Stimulated activated CD8-positive, alpha-beta memory T cell treated with anti-CD3 and anti-CD28 coated beads, Interleukin-12 subunit alpha, Interleukin-12 subunit beta, amount 100 ng/mL, for 4 hours (primary cell): Measurements from ENCODE around the gene FADS3.

ENCODE experiments used
- DNase-seq: peaks from one replicate; pipeline ENCODE4 v3.0.0-alpha.2; 2020; ENCODE audit warnings: low read depth

Gene FADS3

DNA sequence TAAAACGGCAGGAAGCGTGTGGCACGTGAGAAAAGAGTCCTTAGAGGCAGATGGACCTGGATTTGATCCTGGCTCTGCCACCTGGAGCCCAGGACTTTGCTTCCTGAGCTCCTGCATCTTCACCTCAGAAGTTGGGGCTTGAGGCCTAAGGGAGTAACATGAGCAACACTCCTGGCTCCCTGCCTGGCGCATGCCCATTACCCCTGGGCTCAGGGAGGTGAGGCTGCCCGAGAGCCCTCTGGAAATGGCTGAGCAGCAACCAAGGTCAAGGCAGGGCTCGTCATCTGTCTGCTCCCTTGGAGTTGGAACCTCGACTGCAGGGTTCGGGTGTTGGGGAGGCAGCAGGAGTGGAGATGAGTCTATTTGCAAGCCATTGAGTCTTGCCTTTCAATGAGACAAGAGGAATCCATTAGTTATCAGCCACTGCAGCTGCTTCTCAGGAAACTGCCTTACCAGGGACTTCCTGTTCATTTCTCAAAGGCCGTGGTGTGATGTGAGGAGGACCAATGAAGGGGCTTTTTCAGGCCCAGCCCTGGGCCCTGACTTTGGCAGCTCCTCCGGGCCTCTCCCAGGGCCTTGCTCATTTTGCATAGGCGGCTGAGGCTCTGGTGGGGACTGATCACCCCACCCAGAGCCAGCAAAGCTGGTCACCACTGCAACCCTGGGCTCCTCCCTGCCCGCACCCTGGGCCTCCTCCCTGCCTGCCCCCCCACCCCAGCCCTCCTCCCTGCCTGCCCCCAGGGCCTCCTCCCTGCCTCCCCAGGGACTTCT is 56.9 kb downstream of the FADS3 start:
- DNase-seq, result no peak

DNA sequence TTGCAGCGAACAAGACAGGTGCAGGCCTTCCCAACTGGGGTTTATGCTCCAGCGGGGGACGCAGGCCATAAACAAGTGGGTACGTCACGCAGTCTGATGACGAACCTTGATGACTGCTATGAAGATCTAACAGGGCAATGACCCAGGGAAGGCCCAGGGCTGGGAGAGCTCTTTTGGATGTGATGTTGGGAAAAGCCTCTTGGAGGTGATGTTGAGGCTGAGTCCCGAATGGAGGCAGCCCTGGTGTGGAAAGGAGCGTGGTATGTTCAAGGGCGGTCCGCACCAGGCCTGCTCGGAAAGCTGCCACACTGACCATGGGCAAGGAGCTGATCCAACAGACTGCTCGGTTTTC is 57.4 kb downstream of the FADS3 start:
- no peak for DNase-seq

DNA sequence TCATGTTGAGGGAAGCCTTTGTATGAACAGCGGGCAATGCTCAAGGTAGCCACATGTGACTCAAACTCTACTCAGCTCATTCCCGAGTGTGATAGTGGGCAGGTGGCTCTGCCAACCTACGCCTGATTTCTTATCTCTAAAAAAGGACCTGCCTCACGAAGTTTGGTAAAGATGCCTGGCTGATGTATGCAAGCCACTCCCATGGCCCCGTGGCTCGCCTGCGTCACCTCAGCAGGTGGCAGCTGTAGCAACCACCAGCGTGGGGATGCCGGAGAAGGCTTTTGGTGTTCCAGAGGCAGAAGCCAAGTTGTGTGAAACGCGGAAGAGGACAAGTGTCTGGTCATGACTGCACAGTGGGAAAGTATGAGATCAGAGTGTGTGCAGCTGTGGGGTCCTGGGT is 57.9 kb downstream of the FADS3 start:
- DNase-seq, result no peak

DNA sequence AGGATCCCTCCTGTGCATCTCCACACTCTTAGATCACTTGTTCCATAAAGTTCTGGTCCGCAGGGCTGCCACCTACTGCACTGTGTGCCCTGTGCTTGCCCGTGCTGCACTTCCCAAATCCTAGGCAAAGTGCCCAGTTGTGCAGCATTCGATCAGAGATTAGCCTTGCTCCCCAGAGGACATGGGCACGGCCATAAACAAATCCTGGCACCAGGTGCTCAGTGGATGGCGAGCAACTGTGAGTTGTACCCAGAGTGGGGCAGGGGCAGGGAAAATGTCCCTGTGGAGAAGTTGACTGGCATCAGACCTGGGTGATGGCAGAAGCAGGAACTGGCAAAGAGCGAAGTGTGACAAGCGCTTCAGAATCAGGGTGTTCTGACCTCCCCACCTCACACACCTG is 58.6 kb downstream of the FADS3 start:
- no peak for DNase-seq

DNA sequence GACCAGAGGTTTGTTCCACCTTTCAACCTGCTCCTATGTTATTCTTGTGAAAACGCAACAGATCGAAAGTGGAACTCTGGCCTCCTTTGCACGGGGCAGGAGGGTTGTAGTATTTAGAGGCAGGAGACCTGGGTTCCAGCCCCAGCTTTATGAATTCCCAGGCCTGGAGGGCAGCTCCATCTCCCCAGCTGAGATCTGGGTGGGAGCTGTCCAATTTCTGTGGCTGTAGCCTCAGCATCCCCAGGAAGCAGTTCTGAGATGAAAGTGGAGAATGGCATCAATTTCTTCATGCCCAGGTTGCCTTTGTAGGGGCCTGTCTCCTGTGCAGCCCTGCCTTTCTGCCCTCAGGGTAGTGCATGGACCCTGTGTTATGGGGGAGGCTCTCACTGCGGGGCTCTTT is 59.1 kb downstream of the FADS3 start:
- no peak for DNase-seq

DNA sequence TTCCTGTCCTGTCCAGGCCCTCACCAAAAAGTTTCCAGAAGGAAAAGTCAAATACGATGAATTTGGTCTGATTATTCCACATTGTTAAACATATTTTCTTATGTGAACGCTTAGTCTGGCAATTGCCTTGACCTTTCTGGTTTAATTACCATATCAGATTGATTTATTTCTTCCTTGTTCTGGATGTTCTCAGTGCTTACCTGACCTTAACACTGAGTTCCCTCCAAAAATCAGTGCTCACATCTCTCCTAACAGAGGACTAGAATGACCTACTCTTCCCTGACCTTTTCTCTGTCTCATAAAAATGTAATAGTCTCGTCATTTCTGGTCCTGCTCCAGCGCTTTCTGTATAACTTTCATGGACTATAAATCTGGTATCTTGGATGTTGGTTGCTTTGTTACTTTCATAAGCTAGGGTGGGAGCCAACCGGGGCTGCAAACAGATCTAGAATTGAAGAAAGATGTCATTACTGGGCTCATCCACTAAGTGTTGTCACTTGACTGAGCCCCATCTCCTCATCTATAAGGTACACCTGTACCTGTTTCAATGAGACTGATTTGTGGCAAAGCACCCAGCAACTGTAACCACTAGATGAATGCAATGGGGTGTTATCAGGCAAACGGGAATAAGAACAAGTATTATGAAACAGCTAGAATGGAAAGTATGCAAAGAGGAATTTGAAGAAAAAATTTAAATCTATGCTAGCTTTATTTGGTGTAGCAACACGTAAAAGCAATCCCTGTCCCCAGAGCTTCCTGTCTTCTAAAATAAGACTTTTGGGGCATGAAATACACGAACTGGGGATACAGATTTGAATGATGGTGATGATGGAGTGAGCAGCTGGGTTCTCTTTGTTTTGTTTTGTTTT is 60.9 kb downstream of the FADS3 start:
- DNase-seq, result no peak

DNA sequence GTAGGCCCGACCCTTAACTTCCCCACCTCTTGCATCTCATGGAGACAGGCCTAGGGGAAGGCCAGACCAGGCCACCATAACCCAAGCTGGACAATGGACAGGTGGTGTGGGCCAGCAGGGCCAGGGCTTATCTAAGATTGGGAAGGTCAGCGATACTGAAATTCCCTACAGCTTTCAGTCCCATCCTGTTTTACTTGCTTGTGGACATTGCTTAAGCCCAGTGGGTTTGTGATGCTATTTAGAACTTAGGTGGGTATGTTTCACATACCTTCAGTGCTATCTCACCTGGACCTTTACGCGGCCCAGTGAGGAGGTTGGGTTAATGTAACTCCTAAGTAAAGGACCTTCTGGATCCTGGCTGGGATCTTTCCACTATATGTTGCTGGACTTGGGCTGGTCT is 61.5 kb downstream of the FADS3 start:
- DNase-seq, result no peak

DNA sequence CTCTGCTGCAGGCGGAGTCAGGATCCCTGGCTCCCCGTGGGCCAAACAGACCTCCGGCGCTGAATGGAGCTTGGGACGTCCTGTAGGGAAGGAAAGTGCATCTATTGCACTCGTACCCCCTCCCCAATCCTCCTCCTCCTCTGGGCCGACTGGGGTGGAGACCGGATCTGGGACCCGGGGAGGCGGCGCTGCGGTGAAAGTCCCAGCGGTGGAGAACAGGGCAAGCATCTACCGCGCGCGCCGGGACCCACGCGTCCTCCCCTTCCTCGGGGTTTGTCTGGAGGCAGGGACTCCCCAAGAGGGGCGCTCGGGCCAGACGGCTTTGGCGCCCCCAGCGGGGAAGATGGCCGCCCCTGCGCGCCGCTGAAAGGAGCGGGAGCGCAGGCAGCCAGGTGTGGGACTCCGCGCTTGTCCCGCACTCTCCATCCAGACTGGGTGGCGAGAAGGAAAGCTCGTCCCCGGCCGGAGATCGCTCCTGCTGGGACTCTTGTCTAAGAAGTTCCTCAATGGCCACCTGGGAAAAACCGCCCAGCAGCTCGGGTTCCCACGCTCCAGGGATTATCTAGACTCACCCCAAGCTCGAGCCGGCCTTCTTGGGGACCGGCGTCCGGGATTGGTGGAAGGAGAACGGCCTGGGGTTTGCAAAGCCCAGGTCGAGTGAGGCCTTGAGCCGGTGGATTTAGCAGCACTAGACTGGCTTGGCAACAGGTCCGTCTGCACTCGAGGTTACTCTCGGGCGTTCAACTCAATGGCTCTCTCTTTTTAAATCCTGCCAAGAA is 62.5 kb downstream of the FADS3 start:
- no peak for DNase-seq

DNA sequence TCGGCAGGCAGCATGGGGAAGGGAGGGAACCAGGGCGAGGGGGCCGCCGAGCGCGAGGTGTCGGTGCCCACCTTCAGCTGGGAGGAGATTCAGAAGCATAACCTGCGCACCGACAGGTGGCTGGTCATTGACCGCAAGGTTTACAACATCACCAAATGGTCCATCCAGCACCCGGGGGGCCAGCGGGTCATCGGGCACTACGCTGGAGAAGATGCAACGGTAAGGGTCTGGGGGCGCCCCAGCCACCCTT is 63.0 kb downstream of the FADS3 start:
- no peak for DNase-seq

DNA sequence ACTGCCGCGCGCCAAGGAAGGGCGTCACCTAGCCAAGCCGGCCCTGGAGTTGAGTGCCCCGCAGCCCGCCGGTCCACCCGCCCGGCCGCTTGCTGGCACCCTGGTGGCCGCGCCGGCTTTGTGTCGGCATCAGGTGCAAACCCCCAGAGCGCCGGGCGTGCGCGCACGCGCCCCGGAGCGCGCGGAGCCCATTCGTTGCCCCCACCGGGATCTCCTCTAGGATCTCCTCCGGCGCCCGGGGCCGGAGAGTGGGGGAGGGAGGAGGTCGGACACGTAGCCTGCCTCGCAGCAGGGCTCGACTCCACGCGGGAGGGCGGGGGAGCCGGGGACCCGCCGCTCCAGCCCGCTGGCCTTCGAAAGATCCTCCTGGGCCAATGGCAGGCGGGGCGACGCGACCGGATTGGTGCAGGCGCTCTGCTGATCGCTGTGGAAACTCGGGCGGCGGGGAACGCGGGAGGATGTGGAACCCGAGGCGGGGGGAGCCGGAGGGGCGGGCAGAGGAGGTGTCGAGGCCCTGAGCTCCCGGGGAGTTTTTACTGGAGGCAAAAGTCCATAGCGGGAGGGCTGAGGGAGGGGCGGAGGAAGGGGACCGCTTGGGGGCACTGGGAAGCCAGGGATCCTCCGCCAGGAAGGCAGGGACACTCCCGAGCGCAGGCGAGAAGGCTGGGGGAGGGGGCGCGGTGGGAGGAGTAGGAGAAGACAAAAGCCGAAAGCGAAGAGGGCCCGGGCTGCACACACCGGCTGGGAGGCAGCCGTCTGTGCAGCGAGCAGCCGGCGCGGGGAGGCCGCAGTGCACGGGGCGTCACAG is 63.6 kb downstream of the FADS3 start, which contains the start of gene FADS2:
FADS2 (plus strand) TSS at position 730 of the 808 bp plus-strand sequence. CDS start 91 bp downstream, outside the sequence.
- DNase-seq, result peak; percentile 55

DNA sequence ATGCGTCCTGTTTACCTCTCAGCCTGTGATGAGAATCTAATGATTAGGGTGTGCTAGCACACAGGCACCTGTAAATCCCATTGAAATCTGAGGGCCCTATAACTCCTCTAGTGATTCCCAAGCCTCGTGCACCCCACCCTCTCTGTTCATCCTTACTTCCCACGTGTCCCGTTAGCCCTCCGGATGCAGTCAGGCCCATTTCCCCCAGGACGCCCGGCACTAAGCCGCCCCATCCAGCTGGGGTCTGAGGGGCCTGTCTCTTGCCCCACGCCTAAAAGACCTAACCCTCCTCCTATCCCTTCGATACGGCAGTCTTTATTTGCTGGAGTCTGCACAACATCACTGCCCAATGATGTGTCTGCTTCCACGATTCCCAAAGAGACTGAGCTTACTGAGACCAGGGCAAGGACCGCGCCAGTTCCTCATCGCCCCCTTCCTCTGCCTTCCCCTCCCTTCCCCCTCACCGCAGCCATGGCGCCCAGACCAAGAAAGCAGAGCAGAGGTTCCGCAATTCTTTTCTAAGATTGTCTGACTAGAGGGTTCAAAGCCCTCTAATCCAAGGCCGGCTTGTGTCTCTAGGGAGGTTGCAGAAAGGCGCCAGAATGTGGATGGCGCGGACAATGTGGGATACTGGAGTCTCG is 64.3 kb downstream of the FADS3 start:
- no peak for DNase-seq
